SU-DHL-6 (cell line): ENCODE results near the gene CYP4F2.

ENCODE experiments used
- H2AFZ ChIP-seq: fragments of 200-600 bp; sonication (generic); 2 replicates; pipeline ENCODE4 v1.6.1; 2014; ENCODE audit warnings: low read depth, mild to moderate bottlenecking, moderate library complexity, mixed read lengths, antibody characterized with exemption, low read length; ENCODE audit not compliant: severe bottlenecking
- H3F3A ChIP-seq: fragments of 200-600 bp; shearing (Covaris generic); 2 replicates; pipeline ENCODE4 v1.6.0; 2016; ENCODE audit warnings: antibody characterized with exemption, mild to moderate bottlenecking; ENCODE audit not compliant: insufficient read depth
- H3K27ac ChIP-seq: fragments of 200-600 bp; sonication (generic); 2 replicates; pipeline ENCODE4 v1.5.1; 2016; ENCODE audit warnings: low read depth, mild to moderate bottlenecking, low read length, moderate library complexity, mixed read lengths
- H3K27me3 ChIP-seq: fragments of 200-600 bp; sonication (generic), shearing (Covaris generic); 2 replicates; pipeline ENCODE4 v1.6.0; 2014; ENCODE audit warnings: mild to moderate bottlenecking, low read length
- H3K36me3 ChIP-seq: fragments of 200-600 bp; sonication (generic); 2 replicates; pipeline ENCODE4 v1.6.1; 2014; ENCODE audit warnings: mild to moderate bottlenecking, low read length, mixed read lengths
- H3K4me2 ChIP-seq: fragments of 300-600, 200-600 bp; shearing (Covaris generic), sonication (generic); 2 replicates; pipeline ENCODE4 v1.6.0; 2014; ENCODE audit warnings: low read length, low read depth, mild to moderate bottlenecking; ENCODE audit not compliant: poor library complexity, severe bottlenecking
- H3K4me3 ChIP-seq: fragments of 200-600 bp; sonication (generic); 2 replicates; pipeline ENCODE4 v1.5.1; 2014; ENCODE audit warnings: antibody characterized with exemption, low read length, mild to moderate bottlenecking, mixed read lengths; ENCODE audit not compliant: insufficient read depth, poor library complexity, severe bottlenecking
- H3K79me2 ChIP-seq: fragments of 200-600 bp; sonication (generic); 2 replicates; pipeline ENCODE4 v1.6.1; 2014; ENCODE audit warnings: mild to moderate bottlenecking, low read length, moderate library complexity; ENCODE audit not compliant: insufficient read depth
- H3K9ac ChIP-seq: fragments of 200-600 bp; sonication (generic); 2 replicates; pipeline ENCODE4 v1.7.0; 2014; ENCODE audit warnings: mild to moderate bottlenecking, low read length
- H3K9me2 ChIP-seq: fragments of 200-600 bp; sonication (generic); replicated peaks from 2 replicates; pipeline ENCODE4 v1.6.1; 2014; ENCODE audit warnings: low read length; ENCODE audit not compliant: insufficient read depth
- H3K9me3 ChIP-seq: fragments of 200-600 bp; sonication (generic); 2 replicates; pipeline ENCODE4 v1.6.1; 2014; ENCODE audit warnings: low read length, mixed read lengths; ENCODE audit not compliant: insufficient read depth
- H4K20me1 ChIP-seq: fragments of 200-600 bp; sonication (generic); 2 replicates; pipeline ENCODE4 v1.6.1; 2014; ENCODE audit warnings: low read depth, mild to moderate bottlenecking, antibody characterized with exemption, low read length, moderate library complexity, mixed read lengths
- CTCF ChIP-seq: fragments of 200-600 bp; sonication (generic); IDR thresholded peaks from one replicate; pipeline ENCODE4 v1.5.1; 2017; ENCODE audit warnings: antibody characterized with exemption, mild to moderate bottlenecking, low read length, moderate library complexity; ENCODE audit not compliant: insufficient read depth, poor library complexity, severe bottlenecking
- EZH2phosphoT487 ChIP-seq: fragments of 200-600 bp; sonication (generic), shearing (Covaris generic); conservative IDR thresholded peaks from 2 replicates; pipeline ENCODE4 v1.6.1; 2018; ENCODE audit warnings: mild to moderate bottlenecking, antibody characterized with exemption, low read length, moderate library complexity, mixed read lengths

Gene CYP4F2

GRCh38 chr19:15864824-15865223, 33.0 kb downstream of the CYP4F2 start:
- Histone ChIP-seq H3K27me3 (no peaks in the 10 kb centered on the region), H3K9ac (no peak overlapping the region), H3K79me2 (no peaks in the 10 kb centered on the region), H3K36me3 (no peaks in the 10 kb centered on the region), H3K27ac (no peak overlapping the region), H4K20me1 (no peaks in the 10 kb centered on the region), H3K4me3 (no peak overlapping the region), H3K4me2 (no peak overlapping the region), H2AFZ (no peak overlapping the region), H3K9me2 (no peaks in the 10 kb centered on the region), H3F3A (no peaks in the 10 kb centered on the region), H3K9me3 (no peaks in the 10 kb centered on the region)
- TF ChIP-seq EZH2phosphoT487 = no peak
- no peak for TF ChIP-seq CTCF

GRCh38 chr19:15863272-15863671, 34.6 kb downstream of the CYP4F2 start:
- Histone ChIP-seq H4K20me1 (no peaks in the 10 kb centered on the region), H3K79me2 (no peaks in the 10 kb centered on the region), H3K4me2 (no peak overlapping the region), H3K36me3 (no peaks in the 10 kb centered on the region), H3K27me3 (no peaks in the 10 kb centered on the region), H3K27ac (no peak overlapping the region), H3K4me3 (no peak overlapping the region), H3K9me2 (no peaks in the 10 kb centered on the region), H3K9ac (no peak overlapping the region), H3F3A (no peaks in the 10 kb centered on the region), H2AFZ (no peak overlapping the region), H3K9me3 (no peaks in the 10 kb centered on the region)
- TF ChIP-seq CTCF (no peak), EZH2phosphoT487 (no peak)

- Histone ChIP-seq H3K36me3 (no peaks in the 10 kb centered on the region), H3K27ac (no peak overlapping the region), H3K27me3 (no peaks in the 10 kb centered on the region), H3K9me3 (no peaks in the 10 kb centered on the region), H4K20me1 (no peaks in the 10 kb centered on the region), H3K9me2 (no peaks in the 10 kb centered on the region), H3K79me2 (no peaks in the 10 kb centered on the region), H3K9ac (no peak overlapping the region), H2AFZ (no peak overlapping the region), H3F3A (no peaks in the 10 kb centered on the region), H3K4me3 (no peak overlapping the region), H3K4me2 (no peak overlapping the region)
- TF ChIP-seq CTCF = no peak
- no peak for TF ChIP-seq EZH2phosphoT487
These were observed 35.4 kb downstream of the CYP4F2 start for GRCh38 chr19:15862444-15862843.

- H3K9ac ChIP-seq = no peak overlapping the region
- H3K9me2 ChIP-seq = no peaks in the 10 kb centered on the region
- H4K20me1 ChIP-seq = no peaks in the 10 kb centered on the region
- H3K27me3 ChIP-seq = no peaks in the 10 kb centered on the region
- no peaks in the 10 kb centered on the region for H3K36me3 ChIP-seq
- H2AFZ ChIP-seq = no peak overlapping the region
- H3K9me3 ChIP-seq = no peaks in the 10 kb centered on the region
- H3K27ac ChIP-seq = no peak overlapping the region
- TF ChIP-seq EZH2phosphoT487 (no peak), CTCF (no peak)
- no peaks in the 10 kb centered on the region for H3F3A ChIP-seq
- no peak overlapping the region for H3K4me3 ChIP-seq
- H3K79me2 ChIP-seq = no peaks in the 10 kb centered on the region
- H3K4me2 ChIP-seq = no peak overlapping the region
These were observed 37.4 kb downstream of the CYP4F2 start for GRCh38 chr19:15860522-15860921.
